Neural crest cell (in vitro differentiated cells): Measurements from ENCODE around the gene DPP3. TPM values are rescaled to one million over a fixed set of nuclear protein-coding genes. Genes with fewer than 3 reads are reported as not detected.

Experiments
- DNase-seq: peaks from one replicate; pipeline ENCODE4 v3.0.0; 2021; ENCODE audit warnings: low read depth, mixed read lengths, low spot score
- H3K27ac Mint-ChIP-seq: one replicate; pipeline ENCODE4 v1.8.0; 2021; ENCODE audit warnings: mild to moderate bottlenecking, mixed read lengths; ENCODE audit not compliant: unreplicated experiment
- H3K27me3 Mint-ChIP-seq: 2 replicates; pipeline ENCODE4 v1.8.0; 2021; ENCODE audit warnings: low read depth, mild to moderate bottlenecking, mixed read lengths
- H3K36me3 Mint-ChIP-seq: 2 replicates; pipeline ENCODE4 v1.8.0; 2021; ENCODE audit warnings: low read depth, mild to moderate bottlenecking, mixed read lengths
- H3K4me1 Mint-ChIP-seq: 2 replicates; pipeline ENCODE4 v1.8.0; 2021; ENCODE audit warnings: mixed read lengths
- H3K4me3 Mint-ChIP-seq: one replicate; pipeline ENCODE4 v1.8.0; 2021; ENCODE audit warnings: mild to moderate bottlenecking, mixed read lengths
- H3K9me3 Mint-ChIP-seq: 2 replicates; pipeline ENCODE4 v1.8.0; 2021; ENCODE audit warnings: mixed read lengths
- total RNA-seq: library from RNA; stranded (reverse); gene quantifications from 2 replicates; pipeline ENCODE4 v1.2.1, GENCODE V29; 2021
- TF ChIP-seq, protein P1 (sequence below): fragments of 200-600 bp; sonication (generic); conservative IDR thresholded peaks from 2 replicates; pipeline ENCODE4 v1.5.0; 2021; ENCODE audit warnings: antibody characterized with exemption, mild to moderate bottlenecking

The DPP3 gene
- total RNA-seq, 1 donor from 2014 or later, result 68.9 TPM

DNA sequence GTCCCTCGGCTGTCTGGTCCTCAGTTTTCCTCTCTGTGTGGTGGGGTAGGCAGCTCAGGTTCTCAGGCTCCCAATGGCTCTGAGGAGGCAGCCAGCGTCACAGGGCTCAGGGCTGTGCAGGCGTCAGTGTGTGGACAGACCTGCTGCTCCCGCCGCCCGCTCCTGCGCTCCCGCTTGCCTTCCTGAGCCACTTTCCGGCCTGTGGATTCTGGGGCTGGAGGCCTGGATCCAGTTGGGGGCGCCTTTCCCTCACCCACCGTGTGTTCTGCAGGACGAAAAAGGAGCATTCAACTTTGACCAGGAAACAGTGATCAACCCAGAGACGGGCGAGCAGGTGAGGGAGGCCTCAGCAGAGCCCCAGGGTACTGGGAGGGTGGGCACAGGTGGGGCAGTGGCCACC, 14.7 kb downstream of the DPP3 start:
- no peak overlapping the region for H3K27ac Mint-ChIP-seq
- DNase-seq, result no peak
- TF ChIP-seq, protein P1, sequence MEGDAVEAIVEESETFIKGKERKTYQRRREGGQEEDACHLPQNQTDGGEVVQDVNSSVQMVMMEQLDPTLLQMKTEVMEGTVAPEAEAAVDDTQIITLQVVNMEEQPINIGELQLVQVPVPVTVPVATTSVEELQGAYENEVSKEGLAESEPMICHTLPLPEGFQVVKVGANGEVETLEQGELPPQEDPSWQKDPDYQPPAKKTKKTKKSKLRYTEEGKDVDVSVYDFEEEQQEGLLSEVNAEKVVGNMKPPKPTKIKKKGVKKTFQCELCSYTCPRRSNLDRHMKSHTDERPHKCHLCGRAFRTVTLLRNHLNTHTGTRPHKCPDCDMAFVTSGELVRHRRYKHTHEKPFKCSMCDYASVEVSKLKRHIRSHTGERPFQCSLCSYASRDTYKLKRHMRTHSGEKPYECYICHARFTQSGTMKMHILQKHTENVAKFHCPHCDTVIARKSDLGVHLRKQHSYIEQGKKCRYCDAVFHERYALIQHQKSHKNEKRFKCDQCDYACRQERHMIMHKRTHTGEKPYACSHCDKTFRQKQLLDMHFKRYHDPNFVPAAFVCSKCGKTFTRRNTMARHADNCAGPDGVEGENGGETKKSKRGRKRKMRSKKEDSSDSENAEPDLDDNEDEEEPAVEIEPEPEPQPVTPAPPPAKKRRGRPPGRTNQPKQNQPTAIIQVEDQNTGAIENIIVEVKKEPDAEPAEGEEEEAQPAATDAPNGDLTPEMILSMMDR, result no peak
- H3K36me3 Mint-ChIP-seq, result peaks cover 7% of the 10 kb centered on the region
- no peaks in the 10 kb centered on the region for H3K4me1 Mint-ChIP-seq
- no peak overlapping the region for H3K4me3 Mint-ChIP-seq
- H3K27me3 Mint-ChIP-seq, result no peaks in the 10 kb centered on the region
- H3K9me3 Mint-ChIP-seq, result no peaks in the 10 kb centered on the region

DNA sequence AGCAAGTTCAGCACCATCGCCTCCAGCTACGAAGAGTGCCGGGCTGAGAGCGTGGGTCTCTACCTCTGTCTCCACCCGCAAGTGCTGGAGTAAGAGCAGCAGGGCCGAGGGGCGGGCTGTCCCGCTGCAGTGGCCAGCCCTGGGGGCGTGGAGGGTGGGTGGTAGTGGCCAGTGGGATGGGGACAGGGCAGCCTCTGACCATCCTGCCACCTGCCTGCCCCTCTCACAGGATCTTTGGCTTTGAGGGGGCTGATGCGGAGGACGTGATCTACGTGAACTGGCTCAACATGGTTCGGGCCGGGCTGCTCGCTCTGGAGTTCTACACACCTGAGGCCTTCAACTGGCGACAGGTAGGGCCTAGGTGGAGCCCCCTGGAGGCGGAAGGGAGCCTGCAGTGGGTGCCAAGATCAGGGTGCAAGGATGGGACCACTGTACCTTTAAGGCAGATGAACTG, 15.2 kb downstream of the DPP3 start:
- Mint-ChIP-seq H3K9me3 (no peaks in the 10 kb centered on the region), H3K27ac (no peak overlapping the region), H3K27me3 (no peaks in the 10 kb centered on the region), H3K36me3 (peaks cover 7% of the 10 kb centered on the region), H3K4me1 (no peaks in the 10 kb centered on the region), H3K4me3 (no peak overlapping the region)
- DNase-seq, result no peak
- TF ChIP-seq, protein P1, result peak; percentile 39

DNA sequence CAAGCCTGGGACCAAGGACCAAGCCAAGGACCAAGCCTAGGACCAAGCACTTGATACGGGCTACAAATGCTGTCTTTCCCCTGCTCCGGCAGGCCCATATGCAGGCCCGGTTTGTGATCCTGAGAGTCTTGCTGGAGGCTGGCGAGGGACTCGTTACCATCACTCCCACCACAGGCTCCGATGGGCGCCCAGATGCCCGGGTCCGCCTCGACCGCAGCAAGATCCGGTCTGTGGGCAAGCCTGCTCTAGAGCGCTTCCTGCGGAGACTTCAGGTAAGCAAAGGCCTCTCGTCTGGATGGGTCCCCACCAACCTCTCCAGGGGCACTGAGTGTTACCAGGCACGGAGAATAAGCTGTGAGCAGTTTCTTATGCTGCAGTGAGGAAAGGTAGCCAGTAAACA, 17.0 kb downstream of the DPP3 start:
- H3K4me3 Mint-ChIP-seq, result no peak overlapping the region
- TF ChIP-seq, protein P1, result no peak
- peaks cover 10% of the 10 kb centered on the region for H3K36me3 Mint-ChIP-seq
- H3K4me1 Mint-ChIP-seq, result no peaks in the 10 kb centered on the region
- H3K27ac Mint-ChIP-seq, result no peak overlapping the region
- H3K9me3 Mint-ChIP-seq, result no peaks in the 10 kb centered on the region
- no peaks in the 10 kb centered on the region for H3K27me3 Mint-ChIP-seq
- DNase-seq, result no peak

DNA sequence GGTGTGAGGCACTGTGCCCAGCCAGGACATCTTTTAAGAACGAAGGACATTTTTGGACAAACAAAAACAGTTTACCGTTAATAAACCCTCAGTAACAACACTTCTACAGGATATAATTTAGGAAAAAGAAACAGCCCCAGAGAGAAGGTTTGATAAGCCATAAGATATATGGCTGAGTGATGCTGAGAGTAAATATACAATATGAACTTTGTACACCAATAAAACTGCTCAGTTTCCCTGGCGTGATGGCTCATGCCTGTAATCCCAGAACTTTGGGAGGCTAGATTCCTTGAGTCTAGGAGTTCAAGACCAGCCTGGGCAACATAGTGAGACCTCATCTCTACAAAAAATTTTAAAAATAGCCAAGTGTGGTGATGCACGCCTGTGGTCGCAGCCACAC, 18.3 kb downstream of the DPP3 start:
- no peak for DNase-seq
- no peaks in the 10 kb centered on the region for H3K4me1 Mint-ChIP-seq
- H3K9me3 Mint-ChIP-seq, result no peaks in the 10 kb centered on the region
- H3K27me3 Mint-ChIP-seq, result no peaks in the 10 kb centered on the region
- H3K36me3 Mint-ChIP-seq, result peaks cover 6% of the 10 kb centered on the region
- H3K4me3 Mint-ChIP-seq, result no peak overlapping the region
- H3K27ac Mint-ChIP-seq, result no peak overlapping the region
- TF ChIP-seq, protein P1, result no peak

DNA sequence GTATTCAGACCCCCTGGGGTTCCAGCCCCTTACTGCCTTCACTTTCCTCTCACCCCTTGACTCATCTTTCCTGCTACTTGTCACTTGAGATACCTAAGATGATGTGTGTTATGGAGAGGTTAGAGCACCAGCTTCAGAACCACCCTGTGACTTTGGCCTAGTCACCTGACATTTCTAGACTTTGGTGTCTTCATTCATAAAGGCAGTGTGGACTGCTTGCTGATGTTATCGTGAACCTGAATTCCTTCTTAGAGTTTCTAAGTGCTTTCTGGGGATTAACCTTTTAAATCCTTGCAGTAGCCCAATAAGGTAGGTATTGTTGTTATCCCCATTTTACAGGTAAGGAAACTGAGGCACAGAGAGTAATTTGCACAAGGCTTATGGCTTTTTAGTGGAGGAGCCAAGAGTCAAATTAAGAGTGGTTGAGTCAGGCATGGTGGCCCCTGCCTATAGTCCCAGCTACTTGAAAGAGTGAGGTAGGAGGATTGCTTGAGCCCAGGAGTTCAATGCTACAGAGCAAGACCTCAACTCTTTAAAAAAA, 25.1 kb downstream of the DPP3 start:
- DNase-seq, result no peak
- Mint-ChIP-seq H3K27me3 (no peaks in the 10 kb centered on the region), H3K27ac (no peak overlapping the region), H3K4me1 (peaks cover 2% of the 10 kb centered on the region), H3K36me3 (peaks cover 6% of the 10 kb centered on the region), H3K9me3 (no peaks in the 10 kb centered on the region), H3K4me3 (no peak overlapping the region)
- TF ChIP-seq, protein P1, result no peak
